GM23338 (cell line): ENCODE data around the gene LRRC2. TPM values are rescaled to one million over a fixed set of nuclear protein-coding genes. Genes with fewer than 3 reads are reported as not detected.
"Not testable (repeated sequence)": the region's sequence is repeated elsewhere in the genome, so short reads cannot be mapped to it uniquely, and the experiment has no call there.

Experiments used
- ATAC-seq: fragments of 200-7000 bp; cut with Tn5 transposase; 3 replicates; pipeline ENCODE4 v1.9.1; 2020
- DNase-seq: peaks from one replicate; pipeline ENCODE4 v3.0.0-alpha.2; 2015; ENCODE audit warnings: low spot score
- H2AFZ ChIP-seq: fragments of 200-600 bp; sonication (generic); 2 replicates; pipeline ENCODE4 v1.8.0; 2016; ENCODE audit warnings: antibody characterized with exemption, mild to moderate bottlenecking, moderate library complexity
- H3F3A ChIP-seq: fragments of 200-600 bp; sonication (generic); replicated peaks from 2 replicates; pipeline ENCODE4 v1.8.0; 2017; ENCODE audit warnings: antibody characterized with exemption, mixed run types, low read depth
- H3K27ac ChIP-seq: fragments of 200-600 bp; sonication (generic); 2 replicates; pipeline ENCODE4 v1.6.1; 2016; ENCODE audit warnings: low read depth
- H3K27me3 ChIP-seq: fragments of 200-600 bp; sonication (generic); 2 replicates; pipeline ENCODE4 v1.8.0; 2016; ENCODE audit warnings: mild to moderate bottlenecking, mixed run types, moderate library complexity; ENCODE audit not compliant: insufficient read depth
- H3K36me3 ChIP-seq: fragments of 200-600 bp; sonication (generic); 2 replicates; pipeline ENCODE4 v1.8.0; 2016; ENCODE audit warnings: mild to moderate bottlenecking; ENCODE audit not compliant: insufficient read depth
- H3K4me1 ChIP-seq: fragments of 200-600 bp; sonication (generic); 2 replicates; pipeline ENCODE4 v1.8.0; 2016; ENCODE audit warnings: mild to moderate bottlenecking, moderate library complexity; ENCODE audit not compliant: insufficient read depth
- H3K4me2 ChIP-seq: fragments of 200-600 bp; sonication (generic); 2 replicates; pipeline ENCODE4 v1.7.1; 2017; ENCODE audit warnings: mixed run types
- H3K4me3 ChIP-seq: fragments of 200-600 bp; sonication (generic); 2 replicates; pipeline ENCODE4 v1.6.1; 2016; ENCODE audit warnings: mixed run types
- H3K79me2 ChIP-seq: fragments of 200-600 bp; sonication (generic); replicated peaks from 2 replicates; pipeline ENCODE4 v1.8.0; 2017; ENCODE audit warnings: mild to moderate bottlenecking; ENCODE audit not compliant: insufficient read depth
- H3K9me2 ChIP-seq: fragments of 200-600 bp; sonication (generic); 2 replicates; pipeline ENCODE4 v1.8.0; 2017; ENCODE audit not compliant: insufficient read depth
- H4K20me1 ChIP-seq: fragments of 200-600 bp; sonication (generic); replicated peaks from 2 replicates; pipeline ENCODE4 v1.8.0; 2017; ENCODE audit warnings: mild to moderate bottlenecking; ENCODE audit not compliant: insufficient read depth
- H3K27ac Mint-ChIP-seq: 2 replicates; pipeline ENCODE4 v1.8.0; 2020; ENCODE audit warnings: inconsistent platforms, mild to moderate bottlenecking, moderate library complexity, mixed read lengths
- H3K27me3 Mint-ChIP-seq: 3 replicates; pipeline ENCODE4 v1.8.0; 2022; ENCODE audit warnings: low read depth, mild to moderate bottlenecking, moderate library complexity, mixed read lengths, inconsistent platforms; ENCODE audit not compliant: insufficient read depth, poor library complexity
- H3K36me3 Mint-ChIP-seq: 3 replicates; pipeline ENCODE4 v1.8.0; 2021; ENCODE audit warnings: low read depth, mild to moderate bottlenecking, inconsistent platforms, moderate library complexity, mixed read lengths
- H3K4me1 Mint-ChIP-seq: 3 replicates; pipeline ENCODE4 v1.8.0; 2020; ENCODE audit warnings: mild to moderate bottlenecking, inconsistent platforms, mixed read lengths
- H3K4me3 Mint-ChIP-seq: 3 replicates; pipeline ENCODE4 v1.8.0; 2021; ENCODE audit warnings: moderate library complexity, mild to moderate bottlenecking, inconsistent platforms, mixed read lengths
- H3K9me3 Mint-ChIP-seq: 3 replicates; pipeline ENCODE4 v1.8.0; 2020; ENCODE audit warnings: moderate library complexity, mild to moderate bottlenecking, inconsistent platforms, mixed read lengths
- ETS1 ChIP-seq: IDR thresholded peaks from 2 replicates; pipeline ENCODE4 v1.6.1; 2016; ENCODE audit warnings: antibody characterized with exemption
- POLR2AphosphoS5 ChIP-seq: IDR thresholded peaks from 2 replicates; pipeline ENCODE4 v1.6.1; 2016; ENCODE audit warnings: antibody characterized with exemption, low read depth
- REST ChIP-seq: IDR thresholded peaks from one replicate; pipeline ENCODE4 v1.6.1; 2018; ENCODE audit warnings: antibody characterized with exemption; ENCODE audit not compliant: unreplicated experiment
- STAT1 ChIP-seq: IDR thresholded peaks from one replicate; pipeline ENCODE4 v1.6.1; 2016; ENCODE audit warnings: antibody characterized with exemption; ENCODE audit not compliant: unreplicated experiment
- ZNF114 ChIP-seq: fragments of 250-450 bp; sonication (Bioruptor Pico); IDR thresholded peaks from 2 replicates; pipeline ENCODE4 v1.5.0; 2020; ENCODE audit warnings: mild to moderate bottlenecking, moderate library complexity
- ZNF331 ChIP-seq: fragments of 250-450 bp; sonication (Bioruptor Pico); IDR thresholded peaks from 2 replicates; pipeline ENCODE4 v1.5.0; 2020; ENCODE audit warnings: low read depth, mild to moderate bottlenecking, moderate library complexity
- polyA plus RNA-seq: library from polyadenylated mRNA; unstranded; fragments of >200 nt; fragmentation: Nextera tagmentation; extraction: Ambion mirVana; gene quantifications from 2 replicates; pipeline ENCODE4 v1.2.1, GENCODE V29; 2016
- total RNA-seq: library from RNA; depleted of rRNA; stranded (reverse); fragments of >200 nt; shearing (Covaris generic); gene quantifications from 2 replicates; pipeline ENCODE4 v1.2.3, GENCODE V29; 2014

The LRRC2 gene
- total and polyA plus RNA-seq, 2 experiments from 2014 or later: 6.5 to 7.1 TPM

- not testable (repeated sequence) for H3K27me3 Mint-ChIP-seq, H3K9me2 ChIP-seq, H3K27me3 ChIP-seq, H2AFZ ChIP-seq, DNase-seq
- Histone ChIP-seq H3K4me2 (peak overlapping the region; percentile 98), H4K20me1 (peaks cover 22% of the 10 kb centered on the region; the same call in 1 of the 2 replicates), H3K36me3 (peaks cover 39% of the 10 kb centered on the region), H3K4me3 (peak overlapping the region; percentile 89), H3K27ac (peak overlapping the region; percentile 99), H3K79me2 (peaks cover 43% of the 10 kb centered on the region), H3F3A (peaks cover 51% of the 10 kb centered on the region), H3K4me1 (peaks cover 43% of the 10 kb centered on the region)
- Mint-ChIP-seq H3K27ac (peak overlapping the region; percentile 100), H3K4me3 (peak overlapping the region; percentile 92), H3K36me3 (peaks cover 51% of the 10 kb centered on the region), H3K4me1 (peaks cover 70% of the 10 kb centered on the region), H3K9me3 (peaks cover 15% of the 10 kb centered on the region; the same call in 2 of the 3 replicates)
- peak; percentile 72 for TF ChIP-seq POLR2AphosphoS5
- peak; percentile 14 for ATAC-seq
Measured at GRCh38 chr3:46577580-46578249, 11.6 kb upstream of the LRRC2 start.

GRCh38 chr3:46576879-46577278 is 10.8 kb upstream of the LRRC2 start:
- no peak overlapping the region for H2AFZ ChIP-seq
- Mint-ChIP-seq H3K9me3 (peaks cover 10% of the 10 kb centered on the region; the same call in 2 of the 3 replicates), H3K4me1 (peaks cover 65% of the 10 kb centered on the region), H3K36me3 (peaks cover 42% of the 10 kb centered on the region), H3K27ac (peak overlapping the region; percentile 100), H3K27me3 (peaks cover 7% of the 10 kb centered on the region), H3K4me3 (peak overlapping the region; percentile 92)
- ATAC-seq (peak; percentile 30), DNase-seq (peak; percentile 97)
- peaks cover 16% of the 10 kb centered on the region; the same call in 1 of the 2 replicates for H4K20me1 ChIP-seq
- peak overlapping the region; percentile 98 for H3K4me2 ChIP-seq
- H3K4me1 ChIP-seq: peaks cover 42% of the 10 kb centered on the region
- H3K9me2 ChIP-seq: no peaks in the 10 kb centered on the region
- H3K36me3 ChIP-seq: peaks cover 32% of the 10 kb centered on the region
- TF ChIP-seq STAT1: no peak
- 0 out of 2 replicates have a peak, but pooled peaks have one; percentile 20 for TF ChIP-seq POLR2AphosphoS5
- peak overlapping the region; percentile 89 for H3K4me3 ChIP-seq
- peak overlapping the region; percentile 99 for H3K27ac ChIP-seq
- no peaks in the 10 kb centered on the region for H3K27me3 ChIP-seq
- H3F3A ChIP-seq: peaks cover 45% of the 10 kb centered on the region
- peaks cover 43% of the 10 kb centered on the region for H3K79me2 ChIP-seq

- Histone ChIP-seq H3K27ac (peak overlapping the region; percentile 99), H3K27me3 (no peaks in the 10 kb centered on the region), H3K79me2 (peaks cover 40% of the 10 kb centered on the region), H2AFZ (no peak overlapping the region), H3K36me3 (peaks cover 28% of the 10 kb centered on the region), H4K20me1 (peaks cover 16% of the 10 kb centered on the region; the same call in 1 of the 2 replicates), H3K4me3 (peak overlapping the region; percentile 89), H3K9me2 (no peaks in the 10 kb centered on the region), H3K4me2 (peak overlapping the region; percentile 98), H3F3A (peaks cover 40% of the 10 kb centered on the region), H3K4me1 (peaks cover 40% of the 10 kb centered on the region)
- Mint-ChIP-seq H3K36me3 (peaks cover 40% of the 10 kb centered on the region), H3K4me3 (peak overlapping the region; percentile 92), H3K27ac (peak overlapping the region; percentile 100), H3K4me1 (peaks cover 62% of the 10 kb centered on the region), H3K9me3 (peaks cover 13% of the 10 kb centered on the region; the same call in 2 of the 3 replicates), H3K27me3 (peaks cover 10% of the 10 kb centered on the region)
- ATAC-seq (no peak), DNase-seq (no peak)
- TF ChIP-seq POLR2AphosphoS5: no peak
- no peak for TF ChIP-seq ETS1
- TF ChIP-seq ZNF114 (CRISPR knock-in tag): no peak
- TF ChIP-seq ZNF331: no peak
- no peak for TF ChIP-seq REST
Measured at GRCh38 chr3:46576386-46576785, 10.3 kb upstream of the LRRC2 start.
